HepG2 (cell line): ENCODE results near the gene RNF13. TPM values are rescaled to one million over a fixed set of nuclear protein-coding genes. Genes with fewer than 3 reads are reported as not detected.

Experiments used
- ATAC-seq: fragments of 200-7000 bp; cut with Tn5 transposase; 3 replicates; pipeline ENCODE4 v1.9.1; 2020; ENCODE audit warnings: mild to moderate bottlenecking, moderate library complexity
- BruUV-seq: library from RNA; stranded (reverse); fragments of 400-500 nt; replicated peaks from 2 replicates; lab custom pipeline; 2021; lab: Mats Ljungman, UMichigan
- CTCF ChIA-PET: fragments of 300-600 bp; formaldehyde crosslinking; extraction: SDS; loops from one replicate; lab custom pipeline; 2021; ENCODE audit warnings: low total read pairs, inconsistent platforms, low intra/inter-chr PET ratio; lab: Yijun Ruan, JAX
- POLR2A ChIA-PET: fragments of 350-600 bp; sonication (Branson Sonifier 250); formaldehyde crosslinking; loops from one replicate; lab custom pipeline; 2020; ENCODE audit warnings: antibody characterized with exemption, inconsistent platforms; lab: Yijun Ruan, JAX
- DNase-seq: peaks from one replicate; pipeline ENCODE4 v3.0.0-alpha.2; 2015; ENCODE audit warnings: low spot score
- FAIRE-seq: peaks from 3 replicates; lab custom pipeline; 2011; peaks lifted over from hg19 to GRCh38; lab: Jason Lieb, UNC
- H2AFZ ChIP-seq: one replicate; pipeline ENCODE4 v1.6.1; 2011; ENCODE audit warnings: low read length, inconsistent platforms
- H3K27ac ChIP-seq: fragments of 300-600 bp; 3 replicates; pipeline ENCODE4 v1.8.0; 2011; ENCODE audit warnings: mixed run types, mild to moderate bottlenecking, mixed read lengths, low read length, inconsistent platforms; ENCODE audit not compliant: insufficient read depth; ENCODE audit errors: extremely low read length
- H3K27me3 ChIP-seq, 2 experiments: fragments of 200-600 bp in 1 of 2; 2 replicates in 1 of 2; 3 replicates in 1 of 2; pipeline versions ENCODE4 v1.6.0 to v1.8.0; 2011; ENCODE audit warnings: low read length in 2 of 2, mild to moderate bottlenecking in 2 of 2, moderate library complexity in 2 of 2, inconsistent platforms in 1 of 2; ENCODE audit not compliant: insufficient read depth in 2 of 2, control insufficient read depth in 1 of 2
- H3K36me3 ChIP-seq, 2 experiments: fragments of 200-600 bp in 1 of 2; replicated peaks in 1 of 2; 2 replicates in 1 of 2; 3 replicates in 1 of 2; pipeline versions ENCODE4 v1.5.1 to v1.8.0; 2011; ENCODE audit warnings: low read length in 2 of 2, inconsistent platforms in 1 of 2; ENCODE audit not compliant: insufficient read depth in 2 of 2, control insufficient read depth in 1 of 2
- H3K4me1 ChIP-seq: 2 replicates; pipeline ENCODE4 v1.5.1; 2012; ENCODE audit warnings: low read length, inconsistent platforms; ENCODE audit not compliant: insufficient read depth
- H3K4me2 ChIP-seq: 2 replicates; pipeline ENCODE4 v1.6.0; 2011; ENCODE audit warnings: low read depth, low read length, inconsistent platforms
- H3K4me3 ChIP-seq, 3 experiments: fragments of 200-600 bp in 1 of 3; sonication (generic), shearing (Covaris generic) in 1 of 3; replicated peaks in 1 of 3; 2 replicates each; pipeline ENCODE4 v1.5.1; 2011 to 2016; ENCODE audit warnings: low read length in 3 of 3, inconsistent platforms in 2 of 3, low read depth in 2 of 3, mild to moderate bottlenecking in 2 of 3, control low read depth in 1 of 3, mixed read lengths in 1 of 3; ENCODE audit not compliant: insufficient read depth in 1 of 3
- H3K79me2 ChIP-seq: one replicate; pipeline ENCODE4 v1.6.1; 2011; ENCODE audit warnings: low read length, inconsistent platforms; ENCODE audit not compliant: insufficient read depth
- H3K9ac ChIP-seq: 2 replicates; pipeline ENCODE4 v1.6.0; 2011; ENCODE audit warnings: mild to moderate bottlenecking, low read depth, low read length, inconsistent platforms; ENCODE audit not compliant: insufficient read depth
- H3K9me3 ChIP-seq: 2 replicates; pipeline ENCODE4 v1.5.1; 2012; ENCODE audit warnings: mild to moderate bottlenecking, low read length
- H4K20me1 ChIP-seq: 2 replicates; pipeline ENCODE4 v1.6.0; 2011; ENCODE audit warnings: inconsistent platforms, mild to moderate bottlenecking, low read length, moderate library complexity; ENCODE audit not compliant: insufficient read depth
- FOXM1 ChIP-seq: sonication (generic); formaldehyde crosslinking; IDR thresholded peaks from 2 replicates; pipeline ENCODE4 v1.5.0; 2020; ENCODE audit warnings: missing genetic modification reagents
- KDM5A ChIP-seq: fragments of 200-600 bp; sonication (generic); IDR thresholded peaks from 2 replicates; pipeline ENCODE4 v1.7.0; 2018; ENCODE audit warnings: antibody characterized with exemption, mild to moderate bottlenecking, low read length, borderline replicate concordance
- MNT ChIP-seq: fragments of 450-650 bp; IDR thresholded peaks from 2 replicates; pipeline ENCODE4 v1.6.1; 2016
- RBM22 ChIP-seq: fragments of 200-400 bp; formaldehyde crosslinking; optimal IDR thresholded peaks from 2 replicates; pipeline ENCODE3; 2017; ENCODE audit warnings: mild to moderate bottlenecking, low read length, moderate library complexity
- in situ Hi-C: cut with HindIII; loops from 2 replicates; pipeline ENCODE4 v1.10.0; 2017; ENCODE audit warnings: low pct_unique_long_range_greater_than_20kb; ENCODE audit not compliant: extremely low pct_ligation_motif_present
- intact Hi-C: fragments of 100-400 bp; cut with micrococcal nuclease; formaldehyde crosslinking; loops from one replicate; pipeline ENCODE4 v1.10.0; 2022; ENCODE audit not compliant: unreplicated experiment
- polyA plus RNA-seq, 8 experiments: library from polyadenylated mRNA; depleted of rRNA in 3 of 8; stranded (reverse) in 7 of 8; unstranded in 1 of 8; fragments of >200 nt; fragmentation: Illumina TruSeq in 4 of 8; extraction: Trizol in 4 of 8; gene quantifications; 2 replicates each; pipeline versions ENCODE4 v1.2.1 to v1.2.3, GENCODE V29; 2011 to 2016; ENCODE audit warnings: low read depth in 4 of 8, missing spikeins in 1 of 8, mixed read lengths in 1 of 8; ENCODE audit not compliant: insufficient read depth in 1 of 8
- total RNA-seq, 5 experiments: library from RNA; depleted of rRNA; stranded (reverse); fragments of >200 nt; fragmentation: Illumina TruSeq; extraction: Trizol; gene quantifications; 2 replicates each; pipeline ENCODE4 v1.2.3, GENCODE V29; 2016; ENCODE audit warnings: low read depth in 1 of 5

RNF13 gene
- total and polyA plus RNA-seq, 2 of the 13 experiments (the other 11 are each of a cell fraction or from before 2014, with no cell fraction given): 39.8 to 46.0 TPM

DNA sequence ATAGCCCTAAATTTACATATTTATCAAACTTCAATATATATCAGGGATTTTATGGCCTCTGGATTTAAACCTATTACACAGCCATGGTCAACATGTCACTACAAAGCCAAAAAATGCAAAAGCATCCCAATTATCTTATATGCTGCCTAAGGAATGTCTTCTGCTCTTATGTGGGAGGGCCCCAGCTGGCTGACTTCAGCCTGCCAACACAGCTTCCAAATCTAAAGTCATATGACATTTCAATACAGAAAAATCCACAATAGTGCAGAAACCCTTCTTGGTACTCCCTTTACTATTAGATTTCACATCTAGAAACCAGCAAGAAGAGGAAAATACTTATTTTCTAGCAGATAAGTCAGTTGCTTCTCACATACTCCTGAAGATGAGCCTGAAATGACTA lies 151.3 kb downstream of the RNF13 start:
- H3K79me2 ChIP-seq: peaks cover 53% of the 10 kb centered on the region
- CTCF ChIA-PET: no interaction called here
- ATAC-seq: no peak
- H3K27ac ChIP-seq: no peak overlapping the region
- no peak overlapping the region for H3K4me3 ChIP-seq
- POLR2A ChIA-PET: no interaction called here
- no peak overlapping the region for H3K9ac ChIP-seq
- H3K36me3 ChIP-seq: peaks cover 5 to 37% of the 10 kb centered on the region in 2 experiments; a peak in 4 of 5 replicates
- H2AFZ ChIP-seq: no peak overlapping the region
- intact Hi-C loops: no loop called here
- in situ Hi-C loops: loop anchor here (10.0 kb wide), 1 partner anchor 221 kb away; no protein-coding TSS in a partner anchor
- H4K20me1 ChIP-seq: peaks cover 18% of the 10 kb centered on the region
- H3K4me2 ChIP-seq: no peak overlapping the region
- H3K9me3 ChIP-seq: no peaks in the 10 kb centered on the region
- no peak for DNase-seq
- no peaks in the 10 kb centered on the region for H3K27me3 ChIP-seq
- no peak for TF ChIP-seq FOXM1
- TF ChIP-seq, all 625 proteins: peak for 0
- no peak for FAIRE-seq
- BruUV-seq: no TSS peak
- peaks cover 37% of the 10 kb centered on the region for H3K4me1 ChIP-seq

GRCh38 chr3:149965278-149965677 lies 152.3 kb downstream of the RNF13 start:
- Histone ChIP-seq H3K4me2 (no peak overlapping the region), H3K9ac (no peak overlapping the region), H3K27ac (no peak overlapping the region), H3K4me1 (peaks cover 37% of the 10 kb centered on the region), H3K9me3 (no peaks in the 10 kb centered on the region), H3K4me3 (no peak overlapping the region), H3K27me3 (no peaks in the 10 kb centered on the region), H2AFZ (no peak overlapping the region), H3K36me3 (peaks cover 5 to 37% of the 10 kb centered on the region in 2 experiments; a peak in 4 of 5 replicates), H3K79me2 (peaks cover 59% of the 10 kb centered on the region)
- ATAC-seq (no peak), DNase-seq (no peak), FAIRE-seq (no peak)
- intact Hi-C loops (no loop called here), in situ Hi-C loops (loop anchor here (10.0 kb wide), 1 partner anchor 220 kb away; no protein-coding TSS in a partner anchor)
- ChIA-PET CTCF (no interaction called here), POLR2A (no interaction called here)
- BruUV-seq: no TSS peak
- TF ChIP-seq KDM5A (no peak), MNT (no peak), RBM22 (peak; percentile 34)
- TF ChIP-seq, all 625 proteins: peak for 1
- peaks cover 18% of the 10 kb centered on the region for H4K20me1 ChIP-seq
